HUES6 (cell line): ENCODE measurements around the gene PROM2.

ENCODE experiments used
- H3K27ac ChIP-seq: 2 replicates; pipeline ENCODE4 v1.7.0; 2013; ENCODE audit warnings: low read depth, mild to moderate bottlenecking, low read length, inconsistent platforms
- H3K27me3 ChIP-seq: 2 replicates; pipeline ENCODE4 v1.6.1; 2013; ENCODE audit warnings: low read length; ENCODE audit not compliant: control insufficient read depth, insufficient read depth
- H3K36me3 ChIP-seq: 2 replicates; pipeline ENCODE4 v1.6.1; 2013; ENCODE audit warnings: low read length; ENCODE audit not compliant: control insufficient read depth, insufficient read depth
- H3K4me1 ChIP-seq: 2 replicates; pipeline ENCODE4 v1.6.1; 2013; ENCODE audit warnings: low read length; ENCODE audit not compliant: control insufficient read depth, insufficient read depth
- H3K4me3 ChIP-seq: 2 replicates; pipeline ENCODE4 v1.5.1; 2013; ENCODE audit warnings: low read depth, low read length
- H3K9ac ChIP-seq: one replicate; pipeline ENCODE4 v1.6.1; 2013; ENCODE audit warnings: mild to moderate bottlenecking, low read length
- H3K9me3 ChIP-seq: 2 replicates; pipeline ENCODE4 v1.6.1; 2013; ENCODE audit warnings: low read depth, low read length; ENCODE audit not compliant: control insufficient read depth, insufficient read depth

The PROM2 gene

DNA sequence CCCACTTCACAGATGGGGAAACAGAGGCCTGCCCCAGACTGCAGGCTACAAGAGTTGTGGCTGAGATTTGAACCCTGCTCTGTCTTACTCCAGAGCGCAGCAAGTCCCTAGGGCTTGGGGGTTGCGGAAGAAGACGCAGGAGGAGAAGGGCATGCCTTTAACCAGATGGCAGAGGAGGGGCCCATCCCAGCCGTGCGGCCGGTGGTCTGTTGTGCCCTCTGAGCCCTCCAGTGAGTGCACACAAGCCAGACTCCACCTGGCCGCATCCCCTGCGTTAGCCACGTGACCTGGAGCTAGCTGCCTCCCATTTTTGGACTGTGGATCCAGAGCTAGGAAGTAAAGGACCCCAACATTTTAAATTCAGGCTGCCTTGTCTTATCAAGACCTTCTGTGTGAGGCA lies 25.7 kb downstream of the PROM2 start:
- Histone ChIP-seq H3K27me3 (peaks cover 15% of the 10 kb centered on the region), H3K4me1 (peaks cover 15% of the 10 kb centered on the region; the same call in 1 of the 2 replicates), H3K4me3 (no peak overlapping the region), H3K9ac (no peak overlapping the region), H3K36me3 (no peaks in the 10 kb centered on the region), H3K27ac (no peak overlapping the region), H3K9me3 (no peaks in the 10 kb centered on the region)

GRCh38 chr2:95300450-95300849 lies 26.2 kb downstream of the PROM2 start:
- Histone ChIP-seq H3K9me3 (no peaks in the 10 kb centered on the region), H3K27ac (no peak overlapping the region), H3K4me3 (no peak overlapping the region), H3K4me1 (peaks cover 15% of the 10 kb centered on the region; the same call in 1 of the 2 replicates), H3K9ac (no peak overlapping the region), H3K36me3 (no peaks in the 10 kb centered on the region), H3K27me3 (peaks cover 15% of the 10 kb centered on the region)

DNA sequence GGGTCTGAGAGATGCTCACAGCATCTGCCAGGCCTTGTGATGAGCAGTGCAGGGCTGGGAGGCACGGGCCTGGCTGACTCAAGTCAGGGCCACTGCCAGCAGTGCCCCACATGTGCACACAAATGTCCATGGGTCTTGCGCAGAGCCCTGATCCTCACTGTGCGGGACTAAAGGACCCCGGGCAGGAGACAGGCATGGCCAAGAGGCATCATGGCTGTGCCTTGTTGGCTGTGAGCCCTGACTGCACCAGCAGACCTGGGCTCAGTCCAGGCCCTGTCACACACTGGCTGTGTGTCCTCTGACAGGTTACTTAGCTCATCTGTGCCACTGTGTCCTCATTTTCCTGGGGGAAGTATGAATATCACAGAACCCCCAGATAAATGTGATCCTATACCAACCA lies 26.9 kb downstream of the PROM2 start:
- no peak overlapping the region for H3K27ac ChIP-seq
- peaks cover 15% of the 10 kb centered on the region for H3K27me3 ChIP-seq
- H3K9ac ChIP-seq: no peak overlapping the region
- no peak overlapping the region for H3K4me3 ChIP-seq
- peaks cover 15% of the 10 kb centered on the region; the same call in 1 of the 2 replicates for H3K4me1 ChIP-seq
- H3K36me3 ChIP-seq: no peaks in the 10 kb centered on the region
- no peaks in the 10 kb centered on the region for H3K9me3 ChIP-seq

DNA sequence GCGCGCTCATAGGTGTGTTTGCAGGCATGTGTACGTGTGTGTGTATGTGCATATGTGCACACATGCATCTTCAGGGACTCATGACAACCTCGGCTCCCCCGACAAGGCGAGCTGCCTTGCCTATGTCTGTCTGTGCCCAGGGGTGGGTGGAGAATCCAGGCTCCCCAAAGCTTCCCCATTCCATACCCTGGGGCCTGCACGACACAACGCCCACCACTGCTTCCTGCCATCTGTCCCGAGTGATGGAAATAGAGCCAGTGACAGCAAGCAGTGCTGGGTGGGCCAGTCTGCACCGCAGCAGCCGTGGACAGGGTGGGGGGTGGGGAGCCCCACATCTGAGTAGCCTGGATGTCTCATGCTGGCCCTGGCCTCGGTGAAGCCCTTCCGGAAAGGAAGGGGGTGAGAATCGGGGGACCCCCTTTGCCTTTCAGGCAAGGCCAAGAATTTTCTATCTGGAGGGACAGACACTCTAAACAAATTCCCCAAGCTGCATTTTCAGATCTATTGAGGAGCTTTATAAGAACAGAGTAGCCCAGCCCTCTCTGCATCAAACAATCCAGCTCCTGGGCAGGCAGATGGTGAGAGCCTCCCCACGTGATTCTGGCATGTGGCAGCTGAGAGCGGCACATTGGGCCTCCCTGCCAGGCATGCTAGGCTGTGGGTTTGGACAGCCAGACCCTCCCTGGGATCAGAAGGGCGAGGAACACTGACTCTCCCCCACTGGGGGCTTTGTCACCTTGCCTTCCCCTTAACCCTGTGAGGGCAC lies 27.8 kb downstream of the PROM2 start:
- H3K4me3 ChIP-seq: no peak overlapping the region
- H3K36me3 ChIP-seq: no peaks in the 10 kb centered on the region
- peaks cover 8% of the 10 kb centered on the region for H3K27me3 ChIP-seq
- H3K9me3 ChIP-seq: no peaks in the 10 kb centered on the region
- peaks cover 8% of the 10 kb centered on the region; the same call in 1 of the 2 replicates for H3K4me1 ChIP-seq
- H3K9ac ChIP-seq: no peak overlapping the region
- no peak overlapping the region for H3K27ac ChIP-seq

DNA sequence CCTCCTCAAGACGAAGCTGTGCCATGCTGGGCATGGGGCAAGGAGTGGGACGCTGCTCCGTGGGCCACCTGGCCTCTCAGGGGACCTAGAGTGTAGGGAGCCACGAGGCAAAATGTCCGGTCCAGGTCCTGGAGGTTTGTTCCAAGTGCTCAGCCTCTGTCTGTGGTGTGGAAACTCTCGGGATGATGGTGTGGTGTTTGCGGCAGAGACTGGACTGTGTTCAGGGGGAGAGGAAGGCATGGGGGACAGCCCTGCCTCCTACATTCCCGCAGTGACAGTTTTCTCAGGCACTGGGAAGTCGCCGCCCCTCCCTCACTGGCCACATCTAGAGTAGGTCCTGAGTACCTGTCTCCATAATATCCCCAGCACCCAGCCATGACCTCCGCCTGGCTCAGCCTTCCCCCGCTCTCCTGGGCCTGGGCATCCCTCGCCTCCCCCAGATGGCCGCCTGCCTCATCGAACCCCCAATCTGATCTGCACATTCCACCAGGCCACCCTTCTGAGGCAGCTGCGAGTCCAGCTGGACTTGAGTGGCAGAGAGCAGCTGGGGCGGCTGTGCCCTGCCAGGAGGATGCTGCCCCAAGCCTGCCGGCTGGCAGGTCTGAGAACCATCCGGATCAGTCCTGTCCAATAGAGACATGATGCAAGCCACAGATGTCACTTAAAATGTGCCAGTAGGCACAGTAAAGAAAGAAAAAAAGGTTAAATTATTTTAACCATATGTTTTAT lies 29.1 kb downstream of the PROM2 start:
- Histone ChIP-seq H3K27ac (no peak overlapping the region), H3K4me3 (no peak overlapping the region), H3K9ac (no peak overlapping the region), H3K27me3 (peaks cover 3% of the 10 kb centered on the region; the same call in 1 of the 2 replicates), H3K36me3 (no peaks in the 10 kb centered on the region), H3K9me3 (no peaks in the 10 kb centered on the region), H3K4me1 (no peaks in the 10 kb centered on the region; the same call in 1 of the 2 replicates)

DNA sequence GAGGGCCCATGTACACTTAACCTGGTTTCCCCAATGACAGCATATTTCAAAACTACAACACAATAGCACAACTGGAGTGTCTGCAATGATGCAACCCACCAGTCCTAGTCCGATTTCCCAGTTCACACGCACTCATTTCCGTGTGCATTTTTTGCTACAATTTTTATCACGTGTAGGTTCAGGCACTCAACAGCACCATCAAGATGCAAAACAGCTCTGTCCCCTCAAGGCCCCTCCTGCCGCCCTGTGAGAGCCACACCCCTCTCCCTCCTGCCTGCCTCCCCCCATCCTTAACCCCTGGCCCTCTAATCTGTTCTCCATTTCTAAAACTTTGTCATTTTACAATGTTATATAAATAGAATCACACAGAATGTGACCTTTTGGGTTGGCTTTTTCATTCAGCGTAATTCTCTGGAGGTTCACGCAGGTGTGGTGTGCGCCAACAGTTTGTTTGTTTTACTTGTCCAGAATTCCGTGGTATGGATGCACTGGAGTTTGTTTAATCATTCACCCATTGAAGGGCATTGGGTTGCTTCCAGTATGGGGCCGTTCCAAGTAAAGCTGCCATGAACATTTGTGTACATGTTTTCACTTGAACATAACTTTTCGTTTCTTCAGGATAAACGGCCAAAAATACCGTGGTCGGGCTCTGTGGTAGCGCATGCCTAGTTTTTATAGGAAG lies 31.3 kb downstream of the PROM2 start:
- no peaks in the 10 kb centered on the region for H3K36me3 ChIP-seq
- no peak overlapping the region for H3K9ac ChIP-seq
- no peaks in the 10 kb centered on the region for H3K27me3 ChIP-seq
- H3K27ac ChIP-seq: no peak overlapping the region
- no peaks in the 10 kb centered on the region for H3K9me3 ChIP-seq
- H3K4me3 ChIP-seq: no peak overlapping the region
- no peaks in the 10 kb centered on the region; the same call in 1 of the 2 replicates for H3K4me1 ChIP-seq

DNA sequence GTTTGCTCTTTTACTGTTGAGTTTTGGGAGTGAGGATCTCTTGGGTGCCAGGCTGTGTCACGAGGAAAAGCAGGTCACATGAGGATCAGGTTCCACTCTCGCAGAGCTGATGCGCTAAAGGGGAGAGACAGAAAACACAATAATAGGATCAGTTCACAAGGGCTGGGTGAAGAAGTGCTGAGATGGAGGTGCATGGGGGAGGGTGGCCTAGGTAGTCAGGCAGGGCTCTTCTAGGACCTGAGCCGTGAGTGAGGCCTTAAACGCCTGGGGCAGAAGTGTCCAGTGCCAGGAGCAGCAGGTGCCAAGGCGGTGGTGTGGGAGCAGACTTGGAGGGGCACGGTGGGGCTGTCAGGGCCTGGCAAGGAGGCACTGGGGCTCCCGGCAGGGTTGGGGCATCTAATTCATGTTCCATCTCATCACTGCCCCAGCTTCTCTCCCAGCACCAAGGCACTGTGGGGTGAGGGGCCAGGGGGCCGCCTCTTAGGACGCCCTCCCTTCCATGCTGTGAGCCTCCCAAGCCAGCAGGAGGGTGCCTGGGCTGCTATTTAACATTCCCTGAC lies 32.2 kb downstream of the PROM2 start:
- Histone ChIP-seq H3K27ac (no peak overlapping the region), H3K9me3 (no peaks in the 10 kb centered on the region), H3K27me3 (no peaks in the 10 kb centered on the region), H3K9ac (no peak overlapping the region), H3K36me3 (no peaks in the 10 kb centered on the region), H3K4me1 (peaks cover under 1% of the 10 kb centered on the region; the same call in 1 of the 2 replicates), H3K4me3 (no peak overlapping the region)

GRCh38 chr2:95307036-95307435 lies 32.8 kb downstream of the PROM2 start:
- Histone ChIP-seq H3K9me3 (no peaks in the 10 kb centered on the region), H3K27ac (no peak overlapping the region), H3K4me3 (no peak overlapping the region), H3K36me3 (no peaks in the 10 kb centered on the region), H3K9ac (no peak overlapping the region), H3K27me3 (no peaks in the 10 kb centered on the region), H3K4me1 (peaks cover 4% of the 10 kb centered on the region; the same call in 1 of the 2 replicates)

GRCh38 chr2:95307878-95308277 lies 33.6 kb downstream of the PROM2 start:
- Histone ChIP-seq H3K36me3 (no peaks in the 10 kb centered on the region), H3K4me3 (no peak overlapping the region), H3K9ac (no peak overlapping the region), H3K27ac (no peak overlapping the region), H3K9me3 (no peaks in the 10 kb centered on the region), H3K4me1 (peaks cover 4% of the 10 kb centered on the region; the same call in 1 of the 2 replicates), H3K27me3 (no peaks in the 10 kb centered on the region)

- H3K27ac ChIP-seq: no peak overlapping the region
- H3K4me3 ChIP-seq: no peak overlapping the region
- no peaks in the 10 kb centered on the region for H3K36me3 ChIP-seq
- H3K4me1 ChIP-seq: peaks cover 4% of the 10 kb centered on the region; the same call in 1 of the 2 replicates
- H3K9ac ChIP-seq: no peak overlapping the region
- H3K27me3 ChIP-seq: no peaks in the 10 kb centered on the region
- no peaks in the 10 kb centered on the region for H3K9me3 ChIP-seq
These were observed 34.3 kb downstream of the PROM2 start for GRCh38 chr2:95308426-95308990.
